Testis (tissue), 2 donors: ENCODE measurements around the gene TMEM97.

Source experiments
- POLR2A ChIP-seq: fragments of 450-650 bp; IDR thresholded peaks from one replicate; pipeline ENCODE4 v1.6.1; 2017; ENCODE audit warnings: antibody characterized with exemption, mild to moderate bottlenecking, moderate library complexity
- TF ChIP-seq, protein P1 (sequence below), 3 experiments: fragments of 450-650 bp in 2 of 3; fragments of 200-600 bp in 1 of 3; sonication (generic) in 1 of 3; IDR thresholded peaks; one replicate each; pipeline ENCODE4 v1.5.1; 2016 to 2019; ENCODE audit warnings: antibody characterized with exemption in 3 of 3, mild to moderate bottlenecking in 2 of 3, moderate library complexity in 1 of 3

DNA sequence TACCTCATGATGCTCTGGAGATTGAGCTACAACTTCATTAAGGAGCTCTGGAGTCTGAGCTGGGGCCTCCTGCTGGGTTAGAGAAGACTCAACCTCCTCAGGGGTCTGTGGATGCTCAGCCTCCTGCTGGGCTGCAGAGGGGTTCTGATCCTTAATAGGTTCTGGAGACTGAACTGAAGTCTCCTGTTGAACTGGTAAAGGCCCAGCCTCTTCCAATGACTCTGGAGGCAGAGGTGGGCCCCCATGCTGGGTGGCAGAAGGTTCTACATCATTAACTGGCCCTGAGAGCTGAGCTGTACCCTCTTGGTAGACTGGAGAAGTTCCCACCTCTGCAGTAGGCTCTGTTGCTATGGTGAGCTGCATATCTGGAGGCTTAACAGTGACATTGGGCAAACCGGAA lies 48.1 kb upstream of the TMEM97 start:
- TF ChIP-seq, protein P1, sequence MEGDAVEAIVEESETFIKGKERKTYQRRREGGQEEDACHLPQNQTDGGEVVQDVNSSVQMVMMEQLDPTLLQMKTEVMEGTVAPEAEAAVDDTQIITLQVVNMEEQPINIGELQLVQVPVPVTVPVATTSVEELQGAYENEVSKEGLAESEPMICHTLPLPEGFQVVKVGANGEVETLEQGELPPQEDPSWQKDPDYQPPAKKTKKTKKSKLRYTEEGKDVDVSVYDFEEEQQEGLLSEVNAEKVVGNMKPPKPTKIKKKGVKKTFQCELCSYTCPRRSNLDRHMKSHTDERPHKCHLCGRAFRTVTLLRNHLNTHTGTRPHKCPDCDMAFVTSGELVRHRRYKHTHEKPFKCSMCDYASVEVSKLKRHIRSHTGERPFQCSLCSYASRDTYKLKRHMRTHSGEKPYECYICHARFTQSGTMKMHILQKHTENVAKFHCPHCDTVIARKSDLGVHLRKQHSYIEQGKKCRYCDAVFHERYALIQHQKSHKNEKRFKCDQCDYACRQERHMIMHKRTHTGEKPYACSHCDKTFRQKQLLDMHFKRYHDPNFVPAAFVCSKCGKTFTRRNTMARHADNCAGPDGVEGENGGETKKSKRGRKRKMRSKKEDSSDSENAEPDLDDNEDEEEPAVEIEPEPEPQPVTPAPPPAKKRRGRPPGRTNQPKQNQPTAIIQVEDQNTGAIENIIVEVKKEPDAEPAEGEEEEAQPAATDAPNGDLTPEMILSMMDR (IDR thresholded peaks at IDR 0.05): no peak
- TF ChIP-seq POLR2A: no peak
